SU-DHL-6 (cell line): ENCODE results near the gene TIFAB.

Experiments used
- H2AFZ ChIP-seq: fragments of 200-600 bp; sonication (generic); 2 replicates; pipeline ENCODE4 v1.6.1; 2014; ENCODE audit warnings: low read depth, mild to moderate bottlenecking, moderate library complexity, mixed read lengths, antibody characterized with exemption, low read length; ENCODE audit not compliant: severe bottlenecking
- H3F3A ChIP-seq: fragments of 200-600 bp; shearing (Covaris generic); 2 replicates; pipeline ENCODE4 v1.6.0; 2016; ENCODE audit warnings: antibody characterized with exemption, mild to moderate bottlenecking; ENCODE audit not compliant: insufficient read depth
- H3K27ac ChIP-seq: fragments of 200-600 bp; sonication (generic); 2 replicates; pipeline ENCODE4 v1.5.1; 2016; ENCODE audit warnings: low read depth, mild to moderate bottlenecking, low read length, moderate library complexity, mixed read lengths
- H3K27me3 ChIP-seq: fragments of 200-600 bp; sonication (generic), shearing (Covaris generic); 2 replicates; pipeline ENCODE4 v1.6.0; 2014; ENCODE audit warnings: mild to moderate bottlenecking, low read length
- H3K36me3 ChIP-seq: fragments of 200-600 bp; sonication (generic); 2 replicates; pipeline ENCODE4 v1.6.1; 2014; ENCODE audit warnings: mild to moderate bottlenecking, low read length, mixed read lengths
- H3K4me2 ChIP-seq: fragments of 300-600, 200-600 bp; shearing (Covaris generic), sonication (generic); 2 replicates; pipeline ENCODE4 v1.6.0; 2014; ENCODE audit warnings: low read length, low read depth, mild to moderate bottlenecking; ENCODE audit not compliant: poor library complexity, severe bottlenecking
- H3K4me3 ChIP-seq: fragments of 200-600 bp; sonication (generic); 2 replicates; pipeline ENCODE4 v1.5.1; 2014; ENCODE audit warnings: antibody characterized with exemption, low read length, mild to moderate bottlenecking, mixed read lengths; ENCODE audit not compliant: insufficient read depth, poor library complexity, severe bottlenecking
- H3K79me2 ChIP-seq: fragments of 200-600 bp; sonication (generic); 2 replicates; pipeline ENCODE4 v1.6.1; 2014; ENCODE audit warnings: mild to moderate bottlenecking, low read length, moderate library complexity; ENCODE audit not compliant: insufficient read depth
- H3K9ac ChIP-seq: fragments of 200-600 bp; sonication (generic); 2 replicates; pipeline ENCODE4 v1.7.0; 2014; ENCODE audit warnings: mild to moderate bottlenecking, low read length
- H3K9me2 ChIP-seq: fragments of 200-600 bp; sonication (generic); replicated peaks from 2 replicates; pipeline ENCODE4 v1.6.1; 2014; ENCODE audit warnings: low read length; ENCODE audit not compliant: insufficient read depth
- H3K9me3 ChIP-seq: fragments of 200-600 bp; sonication (generic); 2 replicates; pipeline ENCODE4 v1.6.1; 2014; ENCODE audit warnings: low read length, mixed read lengths; ENCODE audit not compliant: insufficient read depth
- H4K20me1 ChIP-seq: fragments of 200-600 bp; sonication (generic); 2 replicates; pipeline ENCODE4 v1.6.1; 2014; ENCODE audit warnings: low read depth, mild to moderate bottlenecking, antibody characterized with exemption, low read length, moderate library complexity, mixed read lengths
- EZH2phosphoT487 ChIP-seq: fragments of 200-600 bp; sonication (generic), shearing (Covaris generic); conservative IDR thresholded peaks from 2 replicates; pipeline ENCODE4 v1.6.1; 2018; ENCODE audit warnings: mild to moderate bottlenecking, antibody characterized with exemption, low read length, moderate library complexity, mixed read lengths
- TF ChIP-seq, protein P1 (sequence below): fragments of 200-600 bp; sonication (generic); IDR thresholded peaks from one replicate; pipeline ENCODE4 v1.5.1; 2017; ENCODE audit warnings: antibody characterized with exemption, mild to moderate bottlenecking, low read length, moderate library complexity; ENCODE audit not compliant: insufficient read depth, poor library complexity, severe bottlenecking

Gene TIFAB

DNA sequence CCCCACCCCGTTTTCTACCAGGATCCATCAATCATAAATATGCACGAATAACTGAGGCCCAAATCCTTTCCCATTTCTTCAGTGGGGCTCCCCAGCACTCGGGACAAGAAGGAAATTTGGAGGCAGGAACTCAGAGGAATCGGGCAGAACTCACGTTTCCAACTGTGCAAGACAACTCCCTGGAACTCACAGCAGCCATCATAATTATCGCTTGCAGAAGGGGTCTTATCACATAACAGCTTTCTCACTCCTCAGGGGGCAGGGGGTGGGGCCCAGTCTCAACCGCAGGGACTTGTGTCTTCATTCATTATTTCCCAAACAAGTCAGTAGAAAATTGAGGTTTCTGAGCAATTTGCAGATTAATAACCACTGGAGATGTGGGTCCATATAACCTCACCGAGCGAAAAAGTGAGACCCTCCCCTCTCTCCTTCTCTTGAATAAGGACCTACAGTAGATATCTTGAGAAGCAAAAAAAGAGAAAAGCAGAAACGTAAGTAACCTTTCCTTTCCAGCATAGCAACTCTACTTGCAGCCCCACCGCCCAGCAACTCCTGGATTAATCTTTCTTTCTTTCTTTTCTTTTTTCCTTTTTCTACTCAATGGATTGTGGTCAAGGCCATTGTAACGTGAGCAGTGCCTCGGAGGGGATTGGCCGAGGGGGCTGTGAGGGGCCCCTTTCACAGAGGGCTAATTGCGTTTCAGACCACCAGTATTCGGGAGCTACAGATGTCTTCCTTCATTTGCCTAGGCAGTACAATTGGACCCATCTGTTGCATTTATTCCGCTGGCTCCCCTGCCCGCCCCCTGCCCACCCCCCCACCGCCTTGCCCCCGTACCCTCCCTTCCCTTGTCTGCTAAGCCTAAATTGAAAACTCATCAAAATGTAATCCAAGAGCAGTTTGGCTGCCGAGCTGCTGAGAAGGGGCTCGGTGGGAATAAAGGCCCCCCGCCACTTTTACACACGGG lies 24.7 kb upstream of the TIFAB start:
- H3K9ac ChIP-seq: no peak overlapping the region

DNA sequence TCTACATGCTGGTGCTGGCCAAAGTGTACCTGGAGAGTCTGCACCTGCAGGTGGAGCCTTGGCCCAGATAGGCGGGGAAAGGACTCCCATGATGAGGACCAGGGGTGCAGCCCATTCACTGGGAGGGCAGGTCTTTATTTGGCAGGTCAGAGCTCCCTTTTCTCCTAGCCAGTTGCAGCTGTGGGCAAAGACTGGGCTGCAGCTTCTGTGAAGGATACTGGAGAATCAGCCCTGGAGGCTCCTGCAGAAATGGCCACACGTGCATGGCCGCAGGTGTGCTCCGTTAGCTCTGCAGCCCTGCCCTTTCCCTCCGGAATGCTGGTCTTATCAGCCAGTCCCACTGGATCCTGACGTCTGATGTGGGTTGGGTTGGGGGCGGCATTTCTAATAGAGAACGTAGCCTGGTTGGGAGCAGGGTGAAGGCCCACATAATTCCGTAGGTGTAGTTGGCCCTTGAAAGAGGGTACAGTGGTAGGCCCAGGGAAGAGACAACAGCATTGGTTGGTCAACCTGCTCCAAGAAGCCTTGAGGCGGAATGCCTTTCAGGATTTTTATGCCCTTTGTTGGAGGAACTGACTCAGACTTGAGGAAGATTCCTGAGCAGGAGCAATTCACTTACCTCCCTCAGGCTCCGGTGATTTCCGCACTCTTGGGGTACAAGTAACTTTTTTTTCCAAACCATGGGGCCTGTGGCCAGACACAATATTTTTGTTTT lies 22.0 kb upstream of the TIFAB start:
- H3K27me3 ChIP-seq: no peaks in the 10 kb centered on the region
- TF ChIP-seq, protein P1, sequence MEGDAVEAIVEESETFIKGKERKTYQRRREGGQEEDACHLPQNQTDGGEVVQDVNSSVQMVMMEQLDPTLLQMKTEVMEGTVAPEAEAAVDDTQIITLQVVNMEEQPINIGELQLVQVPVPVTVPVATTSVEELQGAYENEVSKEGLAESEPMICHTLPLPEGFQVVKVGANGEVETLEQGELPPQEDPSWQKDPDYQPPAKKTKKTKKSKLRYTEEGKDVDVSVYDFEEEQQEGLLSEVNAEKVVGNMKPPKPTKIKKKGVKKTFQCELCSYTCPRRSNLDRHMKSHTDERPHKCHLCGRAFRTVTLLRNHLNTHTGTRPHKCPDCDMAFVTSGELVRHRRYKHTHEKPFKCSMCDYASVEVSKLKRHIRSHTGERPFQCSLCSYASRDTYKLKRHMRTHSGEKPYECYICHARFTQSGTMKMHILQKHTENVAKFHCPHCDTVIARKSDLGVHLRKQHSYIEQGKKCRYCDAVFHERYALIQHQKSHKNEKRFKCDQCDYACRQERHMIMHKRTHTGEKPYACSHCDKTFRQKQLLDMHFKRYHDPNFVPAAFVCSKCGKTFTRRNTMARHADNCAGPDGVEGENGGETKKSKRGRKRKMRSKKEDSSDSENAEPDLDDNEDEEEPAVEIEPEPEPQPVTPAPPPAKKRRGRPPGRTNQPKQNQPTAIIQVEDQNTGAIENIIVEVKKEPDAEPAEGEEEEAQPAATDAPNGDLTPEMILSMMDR: no peak
- TF ChIP-seq EZH2phosphoT487: no peak

More for the DNA sequence above, 24.7 kb upstream of the TIFAB start:
- H4K20me1 ChIP-seq: no peaks in the 10 kb centered on the region
- TF ChIP-seq, protein P1: no peak
- TF ChIP-seq EZH2phosphoT487: no peak
- H3F3A ChIP-seq: no peaks in the 10 kb centered on the region
- no peaks in the 10 kb centered on the region for H3K27me3 ChIP-seq
- no peaks in the 10 kb centered on the region for H3K79me2 ChIP-seq
- H2AFZ ChIP-seq: no peak overlapping the region
- no peaks in the 10 kb centered on the region for H3K9me3 ChIP-seq
- no peaks in the 10 kb centered on the region for H3K9me2 ChIP-seq
- no peak overlapping the region for H3K4me3 ChIP-seq
- no peak overlapping the region for H3K27ac ChIP-seq
- H3K36me3 ChIP-seq: no peaks in the 10 kb centered on the region
- no peak overlapping the region for H3K4me2 ChIP-seq

DNA sequence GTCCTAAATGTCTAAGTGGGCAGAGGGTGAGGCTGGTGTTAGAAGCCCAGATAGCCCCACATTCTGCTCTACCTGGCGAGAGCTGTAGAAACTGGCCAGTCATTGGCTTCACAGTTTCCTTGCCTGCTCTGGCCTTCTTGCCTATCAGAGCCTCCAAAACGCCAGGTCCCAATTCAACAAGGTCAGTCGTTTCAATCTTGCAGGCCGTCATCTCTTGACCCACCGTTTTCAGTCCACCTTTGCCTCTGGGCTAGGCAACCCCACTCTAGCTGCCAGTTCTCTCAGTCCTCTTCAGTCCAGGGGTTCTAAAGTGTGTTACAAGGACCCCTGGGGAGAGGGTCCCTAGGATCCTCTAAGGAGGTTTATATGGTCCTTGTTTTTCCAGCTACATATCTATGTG lies 20.0 kb upstream of the TIFAB start:
- Histone ChIP-seq H3K4me3 (no peak overlapping the region), H3K27ac (no peak overlapping the region), H3K27me3 (no peaks in the 10 kb centered on the region), H3K9me2 (no peaks in the 10 kb centered on the region), H3K79me2 (no peaks in the 10 kb centered on the region), H3K9ac (no peak overlapping the region), H3K9me3 (no peaks in the 10 kb centered on the region), H3K4me2 (no peak overlapping the region), H3K36me3 (no peaks in the 10 kb centered on the region), H4K20me1 (no peaks in the 10 kb centered on the region), H3F3A (no peaks in the 10 kb centered on the region), H2AFZ (no peak overlapping the region)
- no peak for TF ChIP-seq EZH2phosphoT487
- TF ChIP-seq, protein P1: no peak

More for the DNA sequence above, 22.0 kb upstream of the TIFAB start:
- no peak overlapping the region for H3K4me3 ChIP-seq
- H3K27ac ChIP-seq: no peak overlapping the region
- H3K9ac ChIP-seq: no peak overlapping the region
- no peaks in the 10 kb centered on the region for H4K20me1 ChIP-seq
- H3K79me2 ChIP-seq: no peaks in the 10 kb centered on the region
- H3K4me2 ChIP-seq: no peak overlapping the region
- no peaks in the 10 kb centered on the region for H3K9me3 ChIP-seq
- no peaks in the 10 kb centered on the region for H3K36me3 ChIP-seq
- no peak overlapping the region for H2AFZ ChIP-seq
- H3F3A ChIP-seq: no peaks in the 10 kb centered on the region
- H3K9me2 ChIP-seq: no peaks in the 10 kb centered on the region
